K562 (cell line): ENCODE results near the gene TEPSIN. TPM values are rescaled to one million over a fixed set of nuclear protein-coding genes. Genes with fewer than 3 reads are reported as not detected.

Experiments used
- ATAC-seq: fragments of 200-7000 bp; cut with Tn5 transposase; 3 replicates; pipeline ENCODE4 v1.9.1; 2020; ENCODE audit warnings: moderate library complexity
- BruUV-seq: library from RNA; stranded (reverse); fragments of 400-500 nt; replicated peaks from 2 replicates; lab custom pipeline; 2021; lab: Mats Ljungman, UMichigan
- CTCF ChIA-PET: fragments of 300-600 bp; formaldehyde crosslinking; extraction: SDS; loops from one replicate; lab custom pipeline; 2021; ENCODE audit warnings: low intra/inter-chr PET ratio; lab: Yijun Ruan, JAX
- POLR2A ChIA-PET: fragments of 300-600, 350-650 bp; sonication (Branson Sonifier 250); formaldehyde crosslinking; extraction: SDS; loops from one replicate; lab custom pipeline; 2021; ENCODE audit warnings: antibody characterized with exemption, inconsistent platforms; lab: Yijun Ruan, JAX
- DNase-seq, 4 experiments: peaks; one replicate each; pipeline versions ENCODE4 v3.0.0 to v3.0.0-alpha.2; 2011 to 2018; ENCODE audit warnings: low spot score in 3 of 4, mixed read lengths in 3 of 4; ENCODE audit errors: extremely low read depth in 1 of 4
- FAIRE-seq: peaks from 2 replicates; lab custom pipeline; 2011; peaks lifted over from hg19 to GRCh38; lab: Jason Lieb, UNC
- H2AFZ ChIP-seq: 2 replicates; pipeline ENCODE4 v1.6.0; 2011; ENCODE audit warnings: low read depth, low read length, control low read depth, inconsistent platforms
- H3K27ac ChIP-seq: fragments of 200-600 bp; 3 replicates; pipeline ENCODE4 v1.8.0; 2011; ENCODE audit warnings: low read depth, mild to moderate bottlenecking, control low read depth, inconsistent platforms, low read length, moderate library complexity, mixed read lengths; ENCODE audit errors: extremely low read depth
- H3K27me3 ChIP-seq, 2 experiments: fragments of 300-600 bp in 1 of 2; 2 replicates in 1 of 2; 3 replicates in 1 of 2; pipeline versions ENCODE4 v1.6.0 to v1.8.0; 2011; ENCODE audit warnings: inconsistent platforms in 2 of 2, low read length in 2 of 2, mild to moderate bottlenecking in 1 of 2, mixed read lengths in 1 of 2, moderate library complexity in 1 of 2; ENCODE audit not compliant: control insufficient read depth in 2 of 2, insufficient read depth in 2 of 2
- H3K36me3 ChIP-seq: fragments of 300-600 bp; 3 replicates; pipeline ENCODE4 v1.8.0; 2011; ENCODE audit warnings: mild to moderate bottlenecking, low read length, inconsistent platforms; ENCODE audit not compliant: control insufficient read depth, insufficient read depth
- H3K4me1 ChIP-seq, 2 experiments: fragments of 200-600 bp in 1 of 2; replicated peaks in 1 of 2; 2 replicates in 1 of 2; 3 replicates in 1 of 2; pipeline versions ENCODE4 v1.5.1 to v1.8.0; 2011; ENCODE audit warnings: inconsistent platforms in 2 of 2, low read length in 2 of 2, mild to moderate bottlenecking in 1 of 2, mixed read lengths in 1 of 2, moderate library complexity in 1 of 2; ENCODE audit not compliant: control insufficient read depth in 2 of 2, insufficient read depth in 2 of 2
- H3K4me2 ChIP-seq: 2 replicates; pipeline ENCODE4 v1.6.1; 2011; ENCODE audit warnings: low read length, control low read depth, inconsistent platforms, mixed read lengths; ENCODE audit not compliant: insufficient read depth
- H3K4me3 ChIP-seq: fragments of 200-600 bp; sonication (generic), shearing (Covaris generic); 2 replicates; pipeline ENCODE4 v1.5.1; 2016; ENCODE audit warnings: control low read depth, inconsistent platforms
- H3K79me2 ChIP-seq: fragments of 200-600 bp; 3 replicates; pipeline ENCODE4 v1.8.0; 2011; ENCODE audit warnings: low read length, inconsistent platforms; ENCODE audit not compliant: control insufficient read depth, insufficient read depth
- H3K9ac ChIP-seq, 2 experiments: 2 replicates each; pipeline versions ENCODE4 v1.6.0 to v1.6.1; 2011; ENCODE audit warnings: low read depth in 2 of 2, low read length in 2 of 2, control low read depth in 1 of 2, inconsistent platforms in 1 of 2, mild to moderate bottlenecking in 1 of 2, mixed read lengths in 1 of 2; ENCODE audit not compliant: insufficient read depth in 1 of 2
- H3K9me1 ChIP-seq: one replicate; pipeline ENCODE4 v1.6.0; 2011; ENCODE audit warnings: inconsistent platforms, mild to moderate bottlenecking, low read length, moderate library complexity; ENCODE audit not compliant: control insufficient read depth, insufficient read depth
- H3K9me3 ChIP-seq: replicated peaks from 2 replicates; pipeline ENCODE4 v1.5.1; 2011; ENCODE audit warnings: low read depth, low read length, inconsistent platforms; ENCODE audit not compliant: control insufficient read depth, insufficient read depth
- H4K20me1 ChIP-seq: replicated peaks from 2 replicates; pipeline ENCODE4 v1.6.1; 2011; ENCODE audit warnings: low read length, inconsistent platforms, mixed read lengths; ENCODE audit not compliant: control insufficient read depth, insufficient read depth
- CBX5 ChIP-seq: IDR thresholded peaks from 2 replicates; pipeline ENCODE4 v1.6.1; 2014; ENCODE audit warnings: low read depth, borderline replicate concordance
- ERF ChIP-seq: fragments of 450-650 bp; formaldehyde crosslinking; IDR thresholded peaks from 2 replicates; pipeline ENCODE4 v1.4.0; 2020; ENCODE audit warnings: mild to moderate bottlenecking, mixed read lengths
- KHSRP ChIP-seq: fragments of 450-650 bp; IDR thresholded peaks from 2 replicates; pipeline ENCODE4 v1.6.1; 2017
- MEF2A ChIP-seq: IDR thresholded peaks from 2 replicates; pipeline ENCODE4 v1.6.1; 2011; ENCODE audit warnings: low read depth, mild to moderate bottlenecking, low read length, moderate library complexity; ENCODE audit not compliant: control insufficient read depth
- PHF20 ChIP-seq: fragments of 450-650 bp; IDR thresholded peaks from 2 replicates; pipeline ENCODE4 v1.6.1; 2018; ENCODE audit not compliant: partially characterized antibody
- REST ChIP-seq, 2 experiments: fragments of 450-650 bp; formaldehyde crosslinking in 1 of 2; IDR thresholded peaks; 2 replicates each; pipeline versions ENCODE4 v1.4.0 to v1.6.1; 2014 to 2020; ENCODE audit warnings: mild to moderate bottlenecking in 2 of 2, borderline replicate concordance in 1 of 2, low read depth in 1 of 2
- SMARCA5 ChIP-seq: fragments of 450-650 bp; IDR thresholded peaks from 2 replicates; pipeline ENCODE4 v1.6.1; 2016
- STAT6 ChIP-seq: sonication (generic); formaldehyde crosslinking; IDR thresholded peaks from 2 replicates; pipeline ENCODE4 v1.8.1; 2023; ENCODE audit warnings: mild to moderate bottlenecking, missing genetic modification reagents
- WGBS: fragments of 100-300 bp; shearing (Covaris generic); methylation state at CpG from one replicate; pipeline ENCODE4 v1.1.6; 2016; ENCODE audit warnings: low coverage, mixed read lengths; ENCODE audit not compliant: insufficient coverage; ENCODE audit errors: missing lambda C conversion rate; 5-methylcytosine and 5-hydroxymethylcytosine counted together
- in situ Hi-C: fragments of 300-500 bp; cut with MboI; formaldehyde crosslinking; loops from 4 replicates; pipeline ENCODE4 v1.15.0; 2018; ENCODE audit warnings: inconsistent platforms, mixed read lengths
- intact Hi-C: fragments of 100-400 bp; cut with micrococcal nuclease; formaldehyde crosslinking; loops from 2 replicates; pipeline ENCODE4 v1.14.2; 2022
- polyA plus RNA-seq, 8 experiments: library from polyadenylated mRNA; depleted of rRNA in 4 of 8; stranded (reverse) in 5 of 8; unstranded in 3 of 8; fragments of >200 nt; fragmentation: Nextera tagmentation in 2 of 8; fragmentation: Illumina TruSeq in 1 of 8; extraction: Ambion mirVana in 2 of 8; extraction: Trizol in 1 of 8; gene quantifications; 2 replicates each; pipeline versions ENCODE4 v1.2.1 to v1.2.3, GENCODE V29; 2011 to 2014; ENCODE audit warnings: inconsistent platforms in 1 of 8, missing spikeins in 1 of 8
- total RNA-seq, 7 experiments: library from RNA; depleted of rRNA in 6 of 7; stranded (reverse); fragments of >200 nt in 6 of 7; fragmentation: Illumina TruSeq in 2 of 7; extraction: Trizol in 2 of 7; gene quantifications; 2 replicates each; pipeline versions ENCODE4 v1.2.1 to v1.2.3, GENCODE V29; 2011 to 2021; ENCODE audit warnings: low replicate concordance in 1 of 7

The TEPSIN gene
- total and polyA plus RNA-seq, 9 of the 15 experiments (the other 6 are each of a cell fraction or from before 2014, with no cell fraction given): 0.80 to 29.8 (median 5.3) TPM

- TF ChIP-seq MEF2A: no peak
- TF ChIP-seq PHF20: no peak
- no peak for TF ChIP-seq SMARCA5
- TF ChIP-seq KHSRP: no peak
- TF ChIP-seq ERF (CRISPR knock-in tag): no peak
- TF ChIP-seq, all 486 proteins: peak for 0
These were observed 42.8 kb downstream of the TEPSIN start (continued) for GRCh38 chr17:81195941-81196495.

- peaks cover 10 to 63% of the 10 kb centered on the region in 2 experiments for H3K4me1 ChIP-seq
- H3K9me3 ChIP-seq: no peaks in the 10 kb centered on the region
- no peaks in the 10 kb centered on the region for H3K79me2 ChIP-seq
- TF ChIP-seq REST (IDR thresholded peaks at IDR 0.05; ENCODE audit: borderline replicate concordance) (no peak), REST (CRISPR knock-in tag; IDR thresholded peaks at IDR 0.05; ENCODE audit: low read depth) (no peak), CBX5 (no peak), STAT6 (CRISPR knock-in tag) (no peak)
- no TSS peak for BruUV-seq
- 84% methylated on average over 27 of the region's 37 CpGs for WGBS
- in situ Hi-C loops: no loop called here
- peaks cover 4% of the 10 kb centered on the region; the same call in 1 of the 3 replicates for H3K36me3 ChIP-seq
- H3K9ac ChIP-seq: no peak overlapping the region; a peak in 1 of 4 replicates
- H3K27ac ChIP-seq: no peak overlapping the region
- DNase-seq (no peak), ATAC-seq (no peak), FAIRE-seq (no peak)
- H3K9me1 ChIP-seq: no peaks in the 10 kb centered on the region
- ChIA-PET POLR2A (interaction anchor here (1.3 kb wide), 1 partner anchor 8 kb away, joined by 5 read pairs; no protein-coding TSS in a partner anchor), CTCF (no interaction called here)
- intact Hi-C loops: no loop called here
- H4K20me1 ChIP-seq: no peaks in the 10 kb centered on the region
- H3K4me2 ChIP-seq: no peak overlapping the region
- H2AFZ ChIP-seq: no peak overlapping the region
- H3K27me3 ChIP-seq: no peaks in the 10 kb centered on the region
- no peak overlapping the region for H3K4me3 ChIP-seq
These were observed 43.6 kb downstream of the TEPSIN start for GRCh38 chr17:81194941-81195901.
